ENCODE data around the gene DYDC2.
"Not testable (repeated sequence)": the region's sequence is repeated elsewhere in the genome, so short reads cannot be mapped to it uniquely, and the experiment has no call there.

GRCh38 chr10:80358925-80359324 is 2.3 kb downstream of the DYDC2 start:
- TF ChIP-seq, protein P1, sequence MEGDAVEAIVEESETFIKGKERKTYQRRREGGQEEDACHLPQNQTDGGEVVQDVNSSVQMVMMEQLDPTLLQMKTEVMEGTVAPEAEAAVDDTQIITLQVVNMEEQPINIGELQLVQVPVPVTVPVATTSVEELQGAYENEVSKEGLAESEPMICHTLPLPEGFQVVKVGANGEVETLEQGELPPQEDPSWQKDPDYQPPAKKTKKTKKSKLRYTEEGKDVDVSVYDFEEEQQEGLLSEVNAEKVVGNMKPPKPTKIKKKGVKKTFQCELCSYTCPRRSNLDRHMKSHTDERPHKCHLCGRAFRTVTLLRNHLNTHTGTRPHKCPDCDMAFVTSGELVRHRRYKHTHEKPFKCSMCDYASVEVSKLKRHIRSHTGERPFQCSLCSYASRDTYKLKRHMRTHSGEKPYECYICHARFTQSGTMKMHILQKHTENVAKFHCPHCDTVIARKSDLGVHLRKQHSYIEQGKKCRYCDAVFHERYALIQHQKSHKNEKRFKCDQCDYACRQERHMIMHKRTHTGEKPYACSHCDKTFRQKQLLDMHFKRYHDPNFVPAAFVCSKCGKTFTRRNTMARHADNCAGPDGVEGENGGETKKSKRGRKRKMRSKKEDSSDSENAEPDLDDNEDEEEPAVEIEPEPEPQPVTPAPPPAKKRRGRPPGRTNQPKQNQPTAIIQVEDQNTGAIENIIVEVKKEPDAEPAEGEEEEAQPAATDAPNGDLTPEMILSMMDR (IDR thresholded peaks at IDR 0.05), result not testable (repeated sequence)
- TF ChIP-seq POLR2A (IDR thresholded peaks at IDR 0.05), result not testable (repeated sequence)
